KMS-11 (cell line): ENCODE data around the gene SLC22A23.

Experiments
- H2AFZ ChIP-seq: fragments of 200-600 bp; sonication (generic); 2 replicates; pipeline ENCODE4 v1.6.1; 2016; ENCODE audit warnings: antibody characterized with exemption, mixed run types, low read depth
- H3K27ac ChIP-seq: fragments of 200-600 bp; sonication (generic); 2 replicates; pipeline ENCODE4 v1.6.1; 2016; ENCODE audit warnings: mild to moderate bottlenecking, mixed run types
- H3K27me3 ChIP-seq: fragments of 200-600 bp; sonication (generic); 2 replicates; pipeline ENCODE4 v1.6.1; 2017; ENCODE audit warnings: mild to moderate bottlenecking, low read depth, mixed run types, moderate library complexity; ENCODE audit not compliant: insufficient read depth
- H3K36me3 ChIP-seq: fragments of 200-600 bp; sonication (generic); 2 replicates; pipeline ENCODE4 v1.6.1; 2017; ENCODE audit warnings: mild to moderate bottlenecking, mixed run types; ENCODE audit not compliant: insufficient read depth
- H3K4me1 ChIP-seq: fragments of 200-600 bp; sonication (generic); 2 replicates; pipeline ENCODE4 v1.6.1; 2016; ENCODE audit warnings: mild to moderate bottlenecking, low read depth, mixed run types; ENCODE audit not compliant: poor library complexity, severe bottlenecking
- H3K4me2 ChIP-seq: fragments of 200-600 bp; sonication (generic); 2 replicates; pipeline ENCODE4 v1.7.0; 2016; ENCODE audit warnings: mild to moderate bottlenecking, mixed run types
- H3K4me3 ChIP-seq: fragments of 200-600 bp; sonication (generic); IDR thresholded peaks from 2 replicates; pipeline ENCODE4 v1.6.1; 2017; ENCODE audit warnings: low read depth, low read length, mixed read lengths; ENCODE audit not compliant: insufficient read depth
- H3K79me2 ChIP-seq: fragments of 200-600 bp; sonication (generic); 2 replicates; pipeline ENCODE4 v1.6.1; 2016; ENCODE audit warnings: low read depth, mixed run types; ENCODE audit not compliant: insufficient read depth
- H3K9ac ChIP-seq: fragments of 200-600 bp; sonication (generic); 2 replicates; pipeline ENCODE4 v1.6.1; 2016; ENCODE audit warnings: mild to moderate bottlenecking, mixed run types
- H4K20me1 ChIP-seq: fragments of 200-600 bp; sonication (generic); 2 replicates; pipeline ENCODE4 v1.6.1; 2016; ENCODE audit warnings: mild to moderate bottlenecking, mixed run types; ENCODE audit not compliant: insufficient read depth
- TF ChIP-seq, protein P1 (sequence below): fragments of 200-600 bp; sonication (generic); conservative IDR thresholded peaks from 2 replicates; pipeline ENCODE4 v1.6.1; 2017; ENCODE audit warnings: low read depth, mild to moderate bottlenecking, antibody characterized with exemption, low read length, moderate library complexity, mixed read lengths

The SLC22A23 gene

DNA sequence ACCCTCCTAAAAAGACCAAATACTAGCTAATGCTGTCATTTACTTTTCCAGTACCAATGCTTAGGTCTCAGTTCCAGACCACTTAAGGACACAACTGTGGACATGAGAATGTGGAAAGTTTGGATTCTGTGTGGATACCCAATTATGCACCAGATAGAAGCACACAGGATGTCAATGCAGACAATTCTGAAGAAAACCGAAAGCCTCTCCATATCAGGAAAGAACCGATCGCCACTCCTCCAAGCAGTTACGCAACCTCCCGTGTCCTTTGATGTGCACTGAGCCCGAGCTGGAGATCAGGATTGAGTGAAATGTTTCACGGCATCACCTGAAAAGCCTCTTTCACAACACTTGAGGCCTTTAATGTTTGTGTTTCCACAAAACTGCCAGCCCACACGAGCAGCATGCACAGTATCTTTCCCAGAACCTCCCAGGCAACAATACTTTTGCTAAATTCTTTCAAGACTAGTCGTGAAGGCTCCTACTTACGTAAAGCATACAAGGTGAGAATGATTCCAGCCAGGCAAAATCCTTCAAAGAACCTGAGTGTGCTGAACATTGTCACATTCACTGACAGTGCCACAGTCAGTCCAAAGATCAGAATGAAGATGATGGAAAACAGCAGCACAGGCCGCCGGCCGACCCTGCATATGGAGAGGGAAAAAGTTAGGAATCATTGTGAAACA is 47.0 kb downstream of the SLC22A23 start:
- TF ChIP-seq, protein P1, sequence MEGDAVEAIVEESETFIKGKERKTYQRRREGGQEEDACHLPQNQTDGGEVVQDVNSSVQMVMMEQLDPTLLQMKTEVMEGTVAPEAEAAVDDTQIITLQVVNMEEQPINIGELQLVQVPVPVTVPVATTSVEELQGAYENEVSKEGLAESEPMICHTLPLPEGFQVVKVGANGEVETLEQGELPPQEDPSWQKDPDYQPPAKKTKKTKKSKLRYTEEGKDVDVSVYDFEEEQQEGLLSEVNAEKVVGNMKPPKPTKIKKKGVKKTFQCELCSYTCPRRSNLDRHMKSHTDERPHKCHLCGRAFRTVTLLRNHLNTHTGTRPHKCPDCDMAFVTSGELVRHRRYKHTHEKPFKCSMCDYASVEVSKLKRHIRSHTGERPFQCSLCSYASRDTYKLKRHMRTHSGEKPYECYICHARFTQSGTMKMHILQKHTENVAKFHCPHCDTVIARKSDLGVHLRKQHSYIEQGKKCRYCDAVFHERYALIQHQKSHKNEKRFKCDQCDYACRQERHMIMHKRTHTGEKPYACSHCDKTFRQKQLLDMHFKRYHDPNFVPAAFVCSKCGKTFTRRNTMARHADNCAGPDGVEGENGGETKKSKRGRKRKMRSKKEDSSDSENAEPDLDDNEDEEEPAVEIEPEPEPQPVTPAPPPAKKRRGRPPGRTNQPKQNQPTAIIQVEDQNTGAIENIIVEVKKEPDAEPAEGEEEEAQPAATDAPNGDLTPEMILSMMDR, result no peak
- no peak overlapping the region for H3K4me3 ChIP-seq
- no peak overlapping the region for H3K27ac ChIP-seq
- no peak overlapping the region for H3K4me2 ChIP-seq
- no peaks in the 10 kb centered on the region for H3K79me2 ChIP-seq
- no peak overlapping the region for H3K9ac ChIP-seq
- H3K27me3 ChIP-seq, result no peaks in the 10 kb centered on the region
- no peak overlapping the region for H2AFZ ChIP-seq
- H3K36me3 ChIP-seq, result no peaks in the 10 kb centered on the region
- no peaks in the 10 kb centered on the region for H4K20me1 ChIP-seq
- peaks cover 73% of the 10 kb centered on the region for H3K4me1 ChIP-seq

DNA sequence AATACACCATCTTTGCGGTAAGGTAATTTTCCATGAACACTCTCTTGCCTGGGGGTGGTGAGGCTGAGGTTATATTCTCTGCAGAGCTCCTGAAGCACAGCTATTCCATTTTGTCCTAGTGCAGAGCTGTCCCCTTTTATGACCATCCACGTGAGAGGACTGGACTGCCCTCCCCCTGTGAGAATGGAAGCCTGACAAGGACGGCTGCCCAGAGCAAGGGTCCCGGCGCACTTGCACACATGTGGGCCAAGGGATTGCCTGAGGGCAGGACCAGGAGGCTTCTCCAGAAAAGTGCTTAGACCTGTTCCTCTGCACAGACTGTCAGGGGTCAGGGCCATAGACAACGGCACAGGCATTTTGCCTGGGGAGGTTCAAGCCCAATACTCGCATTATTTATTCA is 48.2 kb downstream of the SLC22A23 start:
- Histone ChIP-seq H3K4me1 (peaks cover 69% of the 10 kb centered on the region), H3K79me2 (no peaks in the 10 kb centered on the region), H3K4me3 (no peak overlapping the region), H3K4me2 (no peak overlapping the region), H3K27me3 (no peaks in the 10 kb centered on the region), H3K9ac (no peak overlapping the region), H3K27ac (no peak overlapping the region), H2AFZ (no peak overlapping the region), H3K36me3 (no peaks in the 10 kb centered on the region), H4K20me1 (no peaks in the 10 kb centered on the region)
- TF ChIP-seq, protein P1, result no peak

DNA sequence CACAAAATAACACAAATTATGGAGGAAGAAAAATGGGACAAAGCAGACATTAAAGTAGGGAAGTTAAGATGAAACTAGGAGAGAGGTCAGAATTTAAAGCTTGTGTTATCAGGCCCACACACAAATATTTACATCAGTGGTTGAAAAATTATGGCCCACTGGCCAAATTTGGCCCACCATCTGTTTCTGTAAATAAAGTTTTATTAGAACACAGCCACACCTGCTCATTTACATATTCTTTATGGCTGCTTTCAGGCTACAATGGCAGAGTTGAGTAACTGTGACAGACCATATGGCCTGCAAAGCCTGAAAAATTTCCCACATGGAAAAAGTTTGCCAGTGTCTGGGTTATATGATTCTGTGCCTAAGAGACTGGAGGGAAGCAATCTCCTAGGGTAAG is 49.0 kb downstream of the SLC22A23 start:
- H3K27ac ChIP-seq, result peak overlapping the region; percentile 76; the same call in 1 of the 2 replicates
- TF ChIP-seq, protein P1, result no peak
- no peaks in the 10 kb centered on the region for H3K27me3 ChIP-seq
- no peak overlapping the region for H3K9ac ChIP-seq
- H4K20me1 ChIP-seq, result no peaks in the 10 kb centered on the region
- peak overlapping the region; percentile 63 for H3K4me2 ChIP-seq
- H2AFZ ChIP-seq, result no peak overlapping the region
- no peaks in the 10 kb centered on the region for H3K36me3 ChIP-seq
- peaks cover 61% of the 10 kb centered on the region for H3K4me1 ChIP-seq
- no peaks in the 10 kb centered on the region for H3K79me2 ChIP-seq
- no peak overlapping the region for H3K4me3 ChIP-seq

DNA sequence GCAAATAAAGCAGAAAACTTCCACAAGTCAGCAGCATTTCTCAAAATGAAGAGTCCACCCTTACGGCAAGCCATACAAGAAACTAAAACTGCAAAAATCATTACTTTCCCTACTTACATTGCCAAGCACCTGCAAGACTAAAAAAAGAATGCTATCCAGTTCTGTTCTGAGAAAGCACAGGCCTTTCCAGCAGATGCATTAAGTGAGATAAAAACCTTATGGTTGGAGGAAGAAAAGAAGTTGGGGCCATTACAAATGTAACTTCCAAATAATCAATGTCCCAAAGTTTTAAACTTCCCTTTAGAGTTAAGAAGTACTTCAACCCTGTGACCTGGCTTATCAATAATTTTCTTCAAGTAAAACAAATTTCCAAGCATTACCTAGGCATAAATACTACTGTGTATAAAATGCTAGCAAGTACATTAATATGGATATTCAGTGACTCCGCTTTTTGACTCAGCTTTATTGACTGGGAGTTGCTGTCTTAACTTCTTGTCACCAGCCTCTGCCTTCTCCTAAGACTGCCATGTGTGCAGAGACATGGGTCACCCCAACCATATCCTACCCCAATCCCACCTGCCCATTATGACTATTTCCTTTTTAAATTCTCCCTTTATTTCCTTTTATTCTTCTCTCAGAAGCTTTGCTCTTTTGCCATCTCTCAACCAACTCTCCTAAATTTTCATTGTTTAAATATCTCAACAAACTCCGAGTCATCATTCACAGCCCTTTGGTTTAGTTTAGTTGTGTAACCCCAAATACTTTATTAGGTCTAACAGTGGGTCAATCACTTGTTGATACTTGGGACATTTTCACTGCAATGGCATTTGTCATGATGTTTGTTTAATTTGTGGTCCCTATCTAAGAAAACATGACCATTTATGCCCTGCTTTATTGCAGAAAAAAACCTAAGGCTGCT is 49.7 kb downstream of the SLC22A23 start:
- Histone ChIP-seq H3K4me1 (peaks cover 61% of the 10 kb centered on the region), H3K27ac (peak overlapping the region; percentile 76), H3K36me3 (no peaks in the 10 kb centered on the region), H3K79me2 (no peaks in the 10 kb centered on the region), H3K4me2 (peak overlapping the region; percentile 63), H2AFZ (no peak overlapping the region; the same call in 1 of the 2 replicates), H3K4me3 (no peak overlapping the region), H4K20me1 (no peaks in the 10 kb centered on the region), H3K9ac (peak overlapping the region; percentile 31; the same call in 1 of the 2 replicates), H3K27me3 (no peaks in the 10 kb centered on the region)
- TF ChIP-seq, protein P1, result no peak
